IPS-18c (cell line): Measurements from ENCODE around the gene TOPBP1.

Experiments
- H3K4me3 ChIP-seq: 2 replicates; pipeline ENCODE4 v1.7.0; 2013; ENCODE audit warnings: low read depth, mild to moderate bottlenecking, low read length, moderate library complexity; ENCODE audit not compliant: insufficient read depth
- H3K9me3 ChIP-seq: one replicate; pipeline ENCODE4 v1.6.1; 2013; ENCODE audit warnings: mild to moderate bottlenecking, low read length, moderate library complexity; ENCODE audit not compliant: control insufficient read depth, insufficient read depth

The TOPBP1 gene

GRCh38 chr3:133641254-133641653, 20.5 kb downstream of the TOPBP1 start:
- no peak overlapping the region for H3K4me3 ChIP-seq
- H3K9me3 ChIP-seq, result no peaks in the 10 kb centered on the region

GRCh38 chr3:133633439-133633838, 28.3 kb downstream of the TOPBP1 start:
- Histone ChIP-seq H3K9me3 (peaks cover 3% of the 10 kb centered on the region), H3K4me3 (no peak overlapping the region)

- Histone ChIP-seq H3K9me3 (peaks cover 3% of the 10 kb centered on the region), H3K4me3 (no peak overlapping the region)
These were observed 32.6 kb downstream of the TOPBP1 start for GRCh38 chr3:133629146-133629545.

- H3K9me3 ChIP-seq, result peaks cover 3% of the 10 kb centered on the region
- H3K4me3 ChIP-seq, result no peak overlapping the region
These were observed 34.0 kb downstream of the TOPBP1 start for GRCh38 chr3:133627789-133628188.

GRCh38 chr3:133620066-133620784, 41.5 kb downstream of the TOPBP1 start:
- Histone ChIP-seq H3K9me3 (no peaks in the 10 kb centered on the region), H3K4me3 (no peak overlapping the region)

GRCh38 chr3:133611534-133611933, 50.2 kb downstream of the TOPBP1 start:
- Histone ChIP-seq H3K4me3 (no peak overlapping the region), H3K9me3 (no peaks in the 10 kb centered on the region)

GRCh38 chr3:133610031-133610430, 51.7 kb downstream of the TOPBP1 start:
- Histone ChIP-seq H3K4me3 (no peak overlapping the region), H3K9me3 (no peaks in the 10 kb centered on the region)

- Histone ChIP-seq H3K9me3 (no peaks in the 10 kb centered on the region), H3K4me3 (no peak overlapping the region)
These were observed 53.4 kb downstream of the TOPBP1 start for GRCh38 chr3:133608388-133608787.

- Histone ChIP-seq H3K4me3 (no peak overlapping the region), H3K9me3 (no peaks in the 10 kb centered on the region)
These were observed 53.9 kb downstream of the TOPBP1 start for GRCh38 chr3:133607816-133608215.

- Histone ChIP-seq H3K9me3 (no peaks in the 10 kb centered on the region), H3K4me3 (no peak overlapping the region)
These were observed 54.8 kb downstream of the TOPBP1 start for GRCh38 chr3:133606902-133607301.

GRCh38 chr3:133606342-133606741, 55.4 kb downstream of the TOPBP1 start:
- Histone ChIP-seq H3K4me3 (no peak overlapping the region), H3K9me3 (no peaks in the 10 kb centered on the region)

GRCh38 chr3:133600572-133601081, 61.1 kb downstream of the TOPBP1 start:
- H3K4me3 ChIP-seq, result no peak overlapping the region
- H3K9me3 ChIP-seq, result no peaks in the 10 kb centered on the region

- Histone ChIP-seq H3K9me3 (no peaks in the 10 kb centered on the region), H3K4me3 (no peak overlapping the region)
These were observed 62.5 kb downstream of the TOPBP1 start for GRCh38 chr3:133599280-133599679.

- Histone ChIP-seq H3K4me3 (no peak overlapping the region), H3K9me3 (no peaks in the 10 kb centered on the region)
These were observed 63.3 kb downstream of the TOPBP1 start for GRCh38 chr3:133598405-133598804.

- Histone ChIP-seq H3K4me3 (no peak overlapping the region), H3K9me3 (no peaks in the 10 kb centered on the region)
These were observed 66.4 kb downstream of the TOPBP1 start for GRCh38 chr3:133595341-133595740.

GRCh38 chr3:133593243-133593642, 68.5 kb downstream of the TOPBP1 start:
- Histone ChIP-seq H3K4me3 (no peak overlapping the region), H3K9me3 (no peaks in the 10 kb centered on the region)

GRCh38 chr3:133592843-133593242, 68.9 kb downstream of the TOPBP1 start:
- no peaks in the 10 kb centered on the region for H3K9me3 ChIP-seq
- no peak overlapping the region for H3K4me3 ChIP-seq

GRCh38 chr3:133591271-133591742, 70.4 kb downstream of the TOPBP1 start:
- Histone ChIP-seq H3K4me3 (no peak overlapping the region), H3K9me3 (no peaks in the 10 kb centered on the region)

GRCh38 chr3:133589503-133589902, 72.2 kb downstream of the TOPBP1 start:
- no peak overlapping the region for H3K4me3 ChIP-seq
- H3K9me3 ChIP-seq, result no peaks in the 10 kb centered on the region
